GM23338 (cell line): ENCODE data around the gene STN1. TPM values are rescaled to one million over a fixed set of nuclear protein-coding genes. Genes with fewer than 3 reads are reported as not detected.

ENCODE experiments used
- ATAC-seq: fragments of 200-7000 bp; cut with Tn5 transposase; 3 replicates; pipeline ENCODE4 v1.9.1; 2020
- DNase-seq: peaks from one replicate; pipeline ENCODE4 v3.0.0-alpha.2; 2015; ENCODE audit warnings: low spot score
- H2AFZ ChIP-seq: fragments of 200-600 bp; sonication (generic); 2 replicates; pipeline ENCODE4 v1.8.0; 2016; ENCODE audit warnings: antibody characterized with exemption, mild to moderate bottlenecking, moderate library complexity
- H3F3A ChIP-seq: fragments of 200-600 bp; sonication (generic); replicated peaks from 2 replicates; pipeline ENCODE4 v1.8.0; 2017; ENCODE audit warnings: antibody characterized with exemption, mixed run types, low read depth
- H3K27ac ChIP-seq: fragments of 200-600 bp; sonication (generic); 2 replicates; pipeline ENCODE4 v1.6.1; 2016; ENCODE audit warnings: low read depth
- H3K27me3 ChIP-seq: fragments of 200-600 bp; sonication (generic); 2 replicates; pipeline ENCODE4 v1.8.0; 2016; ENCODE audit warnings: mild to moderate bottlenecking, mixed run types, moderate library complexity; ENCODE audit not compliant: insufficient read depth
- H3K36me3 ChIP-seq: fragments of 200-600 bp; sonication (generic); 2 replicates; pipeline ENCODE4 v1.8.0; 2016; ENCODE audit warnings: mild to moderate bottlenecking; ENCODE audit not compliant: insufficient read depth
- H3K4me1 ChIP-seq: fragments of 200-600 bp; sonication (generic); 2 replicates; pipeline ENCODE4 v1.8.0; 2016; ENCODE audit warnings: mild to moderate bottlenecking, moderate library complexity; ENCODE audit not compliant: insufficient read depth
- H3K4me2 ChIP-seq: fragments of 200-600 bp; sonication (generic); 2 replicates; pipeline ENCODE4 v1.7.1; 2017; ENCODE audit warnings: mixed run types
- H3K4me3 ChIP-seq: fragments of 200-600 bp; sonication (generic); 2 replicates; pipeline ENCODE4 v1.6.1; 2016; ENCODE audit warnings: mixed run types
- H3K79me2 ChIP-seq: fragments of 200-600 bp; sonication (generic); replicated peaks from 2 replicates; pipeline ENCODE4 v1.8.0; 2017; ENCODE audit warnings: mild to moderate bottlenecking; ENCODE audit not compliant: insufficient read depth
- H3K9me2 ChIP-seq: fragments of 200-600 bp; sonication (generic); 2 replicates; pipeline ENCODE4 v1.8.0; 2017; ENCODE audit not compliant: insufficient read depth
- H4K20me1 ChIP-seq: fragments of 200-600 bp; sonication (generic); replicated peaks from 2 replicates; pipeline ENCODE4 v1.8.0; 2017; ENCODE audit warnings: mild to moderate bottlenecking; ENCODE audit not compliant: insufficient read depth
- H3K27ac Mint-ChIP-seq: 2 replicates; pipeline ENCODE4 v1.8.0; 2020; ENCODE audit warnings: inconsistent platforms, mild to moderate bottlenecking, moderate library complexity, mixed read lengths
- H3K27me3 Mint-ChIP-seq: 3 replicates; pipeline ENCODE4 v1.8.0; 2022; ENCODE audit warnings: low read depth, mild to moderate bottlenecking, moderate library complexity, mixed read lengths, inconsistent platforms; ENCODE audit not compliant: insufficient read depth, poor library complexity
- H3K36me3 Mint-ChIP-seq: 3 replicates; pipeline ENCODE4 v1.8.0; 2021; ENCODE audit warnings: low read depth, mild to moderate bottlenecking, inconsistent platforms, moderate library complexity, mixed read lengths
- H3K4me1 Mint-ChIP-seq: 3 replicates; pipeline ENCODE4 v1.8.0; 2020; ENCODE audit warnings: mild to moderate bottlenecking, inconsistent platforms, mixed read lengths
- H3K4me3 Mint-ChIP-seq: 3 replicates; pipeline ENCODE4 v1.8.0; 2021; ENCODE audit warnings: moderate library complexity, mild to moderate bottlenecking, inconsistent platforms, mixed read lengths
- H3K9me3 Mint-ChIP-seq: 3 replicates; pipeline ENCODE4 v1.8.0; 2020; ENCODE audit warnings: moderate library complexity, mild to moderate bottlenecking, inconsistent platforms, mixed read lengths
- CTCF ChIP-seq, 2 experiments: fragments of 200-600 bp in 1 of 2; sonication (generic) in 1 of 2; conservative IDR thresholded peaks; 2 replicates each; pipeline versions ENCODE4 v1.5.1 to v1.6.1; 2016 to 2017; ENCODE audit warnings: antibody characterized with exemption in 2 of 2, low read depth in 2 of 2, mild to moderate bottlenecking in 2 of 2, moderate library complexity in 1 of 2
- JUNB ChIP-seq: IDR thresholded peaks from one replicate; pipeline ENCODE4 v1.6.1; 2016; ENCODE audit warnings: antibody characterized with exemption; ENCODE audit not compliant: unreplicated experiment
- NANOG ChIP-seq: IDR thresholded peaks from 2 replicates; pipeline ENCODE4 v1.6.1; 2016; ENCODE audit warnings: antibody characterized with exemption, borderline replicate concordance
- POLR2AphosphoS5 ChIP-seq: IDR thresholded peaks from 2 replicates; pipeline ENCODE4 v1.6.1; 2016; ENCODE audit warnings: antibody characterized with exemption, low read depth
- REST ChIP-seq: IDR thresholded peaks from one replicate; pipeline ENCODE4 v1.6.1; 2018; ENCODE audit warnings: antibody characterized with exemption; ENCODE audit not compliant: unreplicated experiment
- STAT1 ChIP-seq: IDR thresholded peaks from one replicate; pipeline ENCODE4 v1.6.1; 2016; ENCODE audit warnings: antibody characterized with exemption; ENCODE audit not compliant: unreplicated experiment
- ZNF331 ChIP-seq: fragments of 250-450 bp; sonication (Bioruptor Pico); IDR thresholded peaks from 2 replicates; pipeline ENCODE4 v1.5.0; 2020; ENCODE audit warnings: low read depth, mild to moderate bottlenecking, moderate library complexity
- polyA plus RNA-seq: library from polyadenylated mRNA; unstranded; fragments of >200 nt; fragmentation: Nextera tagmentation; extraction: Ambion mirVana; gene quantifications from 2 replicates; pipeline ENCODE4 v1.2.1, GENCODE V29; 2016
- total RNA-seq: library from RNA; depleted of rRNA; stranded (reverse); fragments of >200 nt; shearing (Covaris generic); gene quantifications from 2 replicates; pipeline ENCODE4 v1.2.3, GENCODE V29; 2014

The STN1 gene
- total and polyA plus RNA-seq, 2 experiments from 2014 or later, result 7.2 to 11.3 TPM

GRCh38 chr10:103836273-103836672 lies 81.7 kb downstream of the STN1 start (continued):
- no peak for TF ChIP-seq REST
- TF ChIP-seq ZNF331, result no peak

- Histone ChIP-seq H4K20me1 (no peaks in the 10 kb centered on the region), H3K79me2 (no peaks in the 10 kb centered on the region), H3F3A (0 out of 2 replicates have a peak, but pooled peaks cover 5% of the 10 kb centered on the region), H2AFZ (no peak overlapping the region), H3K27ac (no peak overlapping the region; the same call in 1 of the 2 replicates), H3K9me2 (no peaks in the 10 kb centered on the region), H3K4me2 (no peak overlapping the region), H3K4me3 (no peak overlapping the region), H3K36me3 (no peaks in the 10 kb centered on the region), H3K4me1 (peaks cover 39% of the 10 kb centered on the region), H3K27me3 (no peaks in the 10 kb centered on the region)
- Mint-ChIP-seq H3K27me3 (no peaks in the 10 kb centered on the region), H3K36me3 (peaks cover 3% of the 10 kb centered on the region; the same call in 2 of the 3 replicates), H3K4me1 (peaks cover 47% of the 10 kb centered on the region), H3K9me3 (peaks cover 16% of the 10 kb centered on the region; the same call in 2 of the 3 replicates), H3K27ac (peak overlapping the region; percentile 11; the same call in 1 of the 2 replicates), H3K4me3 (no peak overlapping the region)
- ATAC-seq (no peak), DNase-seq (no peak)
- TF ChIP-seq JUNB (no peak), NANOG (no peak), CTCF (conservative IDR thresholded peaks at IDR 0.05; ENCODE audit: low read depth in 2 of 2) (no peak), STAT1 (no peak), REST (no peak), POLR2AphosphoS5 (no peak)
These were observed 82.6 kb downstream of the STN1 start for GRCh38 chr10:103835096-103836050.
